ENCODE measurements around the gene PTPRT.

The PTPRT gene

DNA sequence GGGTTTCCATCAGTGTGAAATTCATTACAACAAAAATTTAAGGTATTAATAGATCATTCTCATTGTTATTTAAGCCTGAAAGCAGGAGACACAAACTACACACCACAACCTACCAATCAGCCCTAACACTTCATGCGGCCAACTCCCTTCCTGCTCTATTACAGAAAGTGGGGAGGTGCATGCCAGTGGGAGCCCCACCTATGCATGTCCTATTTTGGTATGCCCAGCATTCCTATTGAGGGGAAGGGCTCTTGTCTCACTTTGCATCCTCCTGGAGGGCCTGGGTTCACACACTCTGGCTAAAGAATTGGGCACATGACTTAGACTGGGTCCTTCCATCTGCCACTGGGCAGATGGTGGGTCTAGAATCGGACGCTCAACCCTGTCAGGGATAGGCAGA is 450.0 kb downstream of the PTPRT start:
- Histone ChIP-seq H3K4me3 (ENCODE audit: low read depth in 1 of 2, low read length in 2 of 2) (no peak overlapping the region), H3K27me3 (ENCODE audit: control insufficient read depth in 1 of 2, insufficient read depth in 2 of 2, low read length in 2 of 2) (no peaks in the 10 kb centered on the region), H3K27ac (ENCODE audit: low read depth, low read length) (no peak overlapping the region), H3K9me3 (ENCODE audit: control insufficient read depth in 1 of 2, low read length in 2 of 2) (no peaks in the 10 kb centered on the region), H3K9ac (ENCODE audit: low read depth in 1 of 2, low read length in 2 of 2) (no peak overlapping the region), H3K4me1 (ENCODE audit: control insufficient read depth in 1 of 2, insufficient read depth in 2 of 2, low read length in 2 of 2) (peaks cover 0 to 3% of the 10 kb centered on the region in 2 donors), H3K36me3 (ENCODE audit: control insufficient read depth in 1 of 2, insufficient read depth in 2 of 2, low read length in 2 of 2) (no peaks in the 10 kb centered on the region)

DNA sequence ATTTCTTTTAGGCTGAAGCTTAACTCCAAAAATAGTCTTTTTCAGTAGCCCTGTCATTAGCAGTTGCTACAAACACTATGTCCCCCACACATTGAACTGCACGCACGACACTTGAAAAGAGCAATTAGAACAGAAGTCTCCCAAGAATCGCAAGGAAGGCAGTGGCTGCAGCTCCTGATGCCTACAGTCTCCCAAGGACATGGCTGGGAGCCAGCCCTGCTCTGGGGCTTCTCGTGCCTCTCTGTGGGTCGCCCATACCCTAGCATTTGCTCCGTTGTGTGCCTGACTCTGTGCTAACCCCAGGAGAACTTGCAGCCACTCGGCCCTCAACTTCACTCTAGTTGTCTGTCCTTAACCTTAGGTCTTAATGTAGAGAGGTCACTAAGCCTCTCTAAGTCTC is 454.2 kb downstream of the PTPRT start:
- H3K27me3 ChIP-seq (ENCODE audit: control insufficient read depth in 1 of 2, insufficient read depth in 2 of 2, low read length in 2 of 2), result no peaks in the 10 kb centered on the region
- H3K27ac ChIP-seq (ENCODE audit: low read depth, low read length), result no peak overlapping the region
- H3K36me3 ChIP-seq (ENCODE audit: control insufficient read depth in 1 of 2, insufficient read depth in 2 of 2, low read length in 2 of 2), result no peaks in the 10 kb centered on the region
- H3K9ac ChIP-seq (ENCODE audit: low read depth in 1 of 2, low read length in 2 of 2), result no peak overlapping the region
- H3K4me1 ChIP-seq (ENCODE audit: control insufficient read depth in 1 of 2, insufficient read depth in 2 of 2, low read length in 2 of 2), result peaks cover 0 to 3% of the 10 kb centered on the region in 2 donors
- no peak overlapping the region for H3K4me3 ChIP-seq (ENCODE audit: low read depth in 1 of 2, low read length in 2 of 2)
- no peaks in the 10 kb centered on the region for H3K9me3 ChIP-seq (ENCODE audit: control insufficient read depth in 1 of 2, low read length in 2 of 2)

- Histone ChIP-seq H3K9ac (ENCODE audit: low read depth in 1 of 2, low read length in 2 of 2) (no peak overlapping the region), H3K27ac (ENCODE audit: low read depth, low read length) (no peak overlapping the region), H3K27me3 (ENCODE audit: control insufficient read depth in 1 of 2, insufficient read depth in 2 of 2, low read length in 2 of 2) (no peaks in the 10 kb centered on the region)
Measured at GRCh38 chr20:42734660-42735368, 454.9 kb downstream of the PTPRT start.

DNA sequence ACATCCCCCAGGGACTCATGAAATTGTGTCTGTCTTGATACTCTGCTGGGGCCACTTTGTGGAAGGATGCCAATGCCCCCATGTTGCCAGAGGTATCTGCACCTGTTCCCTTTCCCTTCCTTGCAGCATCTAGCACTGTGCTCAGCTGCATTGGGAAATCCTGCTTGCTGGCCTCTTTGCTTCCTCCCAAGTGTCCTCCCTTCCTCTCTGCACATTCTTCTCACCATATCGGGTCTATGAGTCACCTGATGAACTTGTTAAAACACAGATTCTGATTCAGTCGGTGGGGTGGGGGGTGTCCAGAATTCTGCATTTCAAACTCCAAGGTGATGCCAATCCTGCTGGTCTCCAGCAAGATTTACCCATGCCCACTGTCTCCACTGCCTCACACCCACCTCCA is 467.8 kb downstream of the PTPRT start:
- peaks cover 0 to 3% of the 10 kb centered on the region in 2 donors for H3K27me3 ChIP-seq (ENCODE audit: control insufficient read depth in 1 of 2, insufficient read depth in 2 of 2, low read length in 2 of 2)
- no peaks in the 10 kb centered on the region for H3K36me3 ChIP-seq (ENCODE audit: control insufficient read depth in 1 of 2, insufficient read depth in 2 of 2, low read length in 2 of 2)
- no peaks in the 10 kb centered on the region for H3K9me3 ChIP-seq (ENCODE audit: control insufficient read depth in 1 of 2, low read length in 2 of 2)
- H3K27ac ChIP-seq (ENCODE audit: low read depth, low read length), result no peak overlapping the region
- H3K9ac ChIP-seq (ENCODE audit: low read depth in 1 of 2, low read length in 2 of 2), result no peak overlapping the region
- no peak overlapping the region for H3K4me3 ChIP-seq (ENCODE audit: low read depth in 1 of 2, low read length in 2 of 2)
- no peaks in the 10 kb centered on the region for H3K4me1 ChIP-seq (ENCODE audit: control insufficient read depth in 1 of 2, insufficient read depth in 2 of 2, low read length in 2 of 2)

More at GRCh38 chr20:42734660-42735368, 454.9 kb downstream of the PTPRT start:
- Histone ChIP-seq H3K36me3 (ENCODE audit: control insufficient read depth in 1 of 2, insufficient read depth in 2 of 2, low read length in 2 of 2) (no peaks in the 10 kb centered on the region), H3K9me3 (ENCODE audit: control insufficient read depth in 1 of 2, low read length in 2 of 2) (no peaks in the 10 kb centered on the region), H3K4me1 (ENCODE audit: control insufficient read depth in 1 of 2, insufficient read depth in 2 of 2, low read length in 2 of 2) (peaks cover 0 to 3% of the 10 kb centered on the region in 2 donors), H3K4me3 (ENCODE audit: low read depth in 1 of 2, low read length in 2 of 2) (no peak overlapping the region)

DNA sequence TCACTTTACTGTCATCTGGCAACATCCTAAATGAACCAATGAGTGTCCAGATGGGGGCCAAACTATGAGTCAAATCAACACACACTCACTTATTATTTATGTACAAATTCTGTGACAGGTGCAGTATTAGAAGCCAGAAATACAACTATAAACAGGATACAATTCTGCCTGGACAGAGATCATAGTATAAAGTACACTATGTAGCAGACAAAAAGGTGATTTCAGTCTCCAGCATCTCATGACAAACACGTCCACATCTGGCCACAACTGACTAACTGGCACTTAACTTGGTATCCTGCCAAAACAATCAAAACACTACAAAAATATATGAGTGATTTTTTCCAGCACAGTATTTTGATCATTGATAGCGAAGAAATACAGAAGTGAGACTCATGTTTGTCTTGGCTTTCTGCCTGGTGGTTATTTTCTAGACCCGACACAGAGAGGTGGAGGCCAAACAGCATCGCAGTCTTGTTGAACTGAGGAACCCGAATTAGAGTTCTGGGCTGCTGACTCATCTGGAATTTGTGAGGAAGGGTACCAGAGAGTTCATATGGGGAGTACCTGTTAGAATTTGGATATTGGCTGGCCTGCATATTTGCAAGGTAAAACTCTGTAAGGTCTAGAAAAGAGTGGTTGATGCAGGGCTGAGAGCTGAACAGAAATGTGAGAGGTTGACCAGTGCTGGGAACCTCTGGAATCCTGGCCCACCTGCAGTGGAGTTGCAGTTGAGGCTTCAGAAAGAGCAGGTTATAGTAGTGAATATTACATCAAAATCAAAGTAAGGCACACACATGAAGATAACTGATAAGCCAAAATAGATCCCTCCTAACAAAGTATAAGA is 475.2 kb downstream of the PTPRT start:
- H3K27me3 ChIP-seq (ENCODE audit: control insufficient read depth in 1 of 2, insufficient read depth in 2 of 2, low read length in 2 of 2), result no peaks in the 10 kb centered on the region
- no peak overlapping the region for H3K4me3 ChIP-seq (ENCODE audit: low read depth in 1 of 2, low read length in 2 of 2)
- no peaks in the 10 kb centered on the region for H3K36me3 ChIP-seq (ENCODE audit: control insufficient read depth in 1 of 2, insufficient read depth in 2 of 2, low read length in 2 of 2)
- no peak overlapping the region for H3K9ac ChIP-seq (ENCODE audit: low read depth in 1 of 2, low read length in 2 of 2)
- H3K27ac ChIP-seq (ENCODE audit: low read depth, low read length), result no peak overlapping the region
- H3K9me3 ChIP-seq (ENCODE audit: control insufficient read depth in 1 of 2, low read length in 2 of 2), result peaks cover 5 to 9% of the 10 kb centered on the region in 2 donors
- H3K4me1 ChIP-seq (ENCODE audit: control insufficient read depth in 1 of 2, insufficient read depth in 2 of 2, low read length in 2 of 2), result no peaks in the 10 kb centered on the region

DNA sequence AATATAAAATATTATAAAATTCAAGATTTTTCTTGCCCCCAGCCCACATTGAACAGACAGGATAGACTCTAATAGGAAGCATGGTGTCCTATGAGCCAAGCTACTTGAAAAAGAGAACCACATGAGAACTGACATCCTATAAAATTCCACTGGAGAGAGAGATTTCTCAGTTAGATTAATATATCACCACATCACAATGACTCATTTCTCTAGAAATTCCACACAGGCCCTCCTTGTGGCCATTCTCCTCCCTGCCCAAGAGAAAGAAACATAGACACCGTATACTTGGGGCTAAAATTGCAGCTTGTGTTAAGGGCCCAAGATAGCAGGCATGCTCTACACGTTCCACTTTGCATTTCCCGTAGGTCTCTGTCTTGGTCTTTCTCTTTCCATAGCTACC is 481.4 kb downstream of the PTPRT start:
- Histone ChIP-seq H3K4me3 (ENCODE audit: low read depth in 1 of 2, low read length in 2 of 2) (no peak overlapping the region), H3K36me3 (ENCODE audit: control insufficient read depth in 1 of 2, insufficient read depth in 2 of 2, low read length in 2 of 2) (no peaks in the 10 kb centered on the region), H3K4me1 (ENCODE audit: control insufficient read depth in 1 of 2, insufficient read depth in 2 of 2, low read length in 2 of 2) (peaks cover 0 to 5% of the 10 kb centered on the region in 2 donors), H3K9me3 (ENCODE audit: control insufficient read depth in 1 of 2, low read length in 2 of 2) (peaks cover 8 to 9% of the 10 kb centered on the region in 2 donors), H3K27me3 (ENCODE audit: control insufficient read depth in 1 of 2, insufficient read depth in 2 of 2, low read length in 2 of 2) (no peaks in the 10 kb centered on the region), H3K27ac (ENCODE audit: low read depth, low read length) (no peak overlapping the region), H3K9ac (ENCODE audit: low read depth in 1 of 2, low read length in 2 of 2) (no peak overlapping the region)

GRCh38 chr20:42706759-42707158 is 482.9 kb downstream of the PTPRT start:
- no peaks in the 10 kb centered on the region for H3K36me3 ChIP-seq (ENCODE audit: control insufficient read depth in 1 of 2, insufficient read depth in 2 of 2, low read length in 2 of 2)

GRCh38 chr20:42705550-42705949 is 484.2 kb downstream of the PTPRT start:
- peaks cover 9% of the 10 kb centered on the region in 2 donors for H3K9me3 ChIP-seq (ENCODE audit: control insufficient read depth in 1 of 2, low read length in 2 of 2)
- H3K36me3 ChIP-seq (ENCODE audit: control insufficient read depth in 1 of 2, insufficient read depth in 2 of 2, low read length in 2 of 2), result no peaks in the 10 kb centered on the region
- H3K4me3 ChIP-seq (ENCODE audit: low read depth in 1 of 2, low read length in 2 of 2), result no peak overlapping the region
- no peak overlapping the region for H3K9ac ChIP-seq (ENCODE audit: low read depth in 1 of 2, low read length in 2 of 2)
- no peaks in the 10 kb centered on the region for H3K27me3 ChIP-seq (ENCODE audit: control insufficient read depth in 1 of 2, insufficient read depth in 2 of 2, low read length in 2 of 2)
- peaks cover 0 to 12% of the 10 kb centered on the region in 2 donors for H3K4me1 ChIP-seq (ENCODE audit: control insufficient read depth in 1 of 2, insufficient read depth in 2 of 2, low read length in 2 of 2)
- H3K27ac ChIP-seq (ENCODE audit: low read depth, low read length), result no peak overlapping the region

More at GRCh38 chr20:42706759-42707158, 482.9 kb downstream of the PTPRT start:
- Histone ChIP-seq H3K9me3 (ENCODE audit: control insufficient read depth in 1 of 2, low read length in 2 of 2) (peaks cover 9 to 12% of the 10 kb centered on the region in 2 donors), H3K27me3 (ENCODE audit: control insufficient read depth in 1 of 2, insufficient read depth in 2 of 2, low read length in 2 of 2) (no peaks in the 10 kb centered on the region), H3K4me3 (ENCODE audit: low read depth in 1 of 2, low read length in 2 of 2) (no peak overlapping the region), H3K27ac (ENCODE audit: low read depth, low read length) (no peak overlapping the region), H3K9ac (ENCODE audit: low read depth in 1 of 2, low read length in 2 of 2) (no peak overlapping the region), H3K4me1 (ENCODE audit: control insufficient read depth in 1 of 2, insufficient read depth in 2 of 2, low read length in 2 of 2) (peaks cover 0 to 12% of the 10 kb centered on the region in 2 donors)

DNA sequence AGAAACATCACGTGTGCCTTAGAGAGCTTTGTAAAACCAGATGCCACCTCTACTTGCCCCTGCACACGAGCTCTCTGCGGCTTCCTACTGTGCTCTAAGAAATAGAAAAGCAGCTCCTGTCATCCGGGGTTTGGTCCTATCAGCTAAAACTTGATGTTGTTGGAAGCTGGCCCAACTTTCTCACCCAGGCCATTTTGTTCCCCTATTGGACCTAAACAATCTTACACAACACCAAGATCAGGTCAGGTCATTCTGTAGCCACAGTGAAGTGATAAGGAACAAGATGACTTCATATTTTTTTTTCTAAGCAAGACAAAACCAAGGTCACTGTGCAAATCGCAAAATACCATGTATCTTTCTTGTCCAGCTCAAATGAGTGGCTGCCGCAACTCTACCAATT is 486.0 kb downstream of the PTPRT start:
- Histone ChIP-seq H3K27ac (ENCODE audit: low read depth, low read length) (no peak overlapping the region), H3K27me3 (ENCODE audit: control insufficient read depth in 1 of 2, insufficient read depth in 2 of 2, low read length in 2 of 2) (no peaks in the 10 kb centered on the region), H3K4me1 (ENCODE audit: control insufficient read depth in 1 of 2, insufficient read depth in 2 of 2, low read length in 2 of 2) (peaks cover 0 to 12% of the 10 kb centered on the region in 2 donors), H3K9ac (ENCODE audit: low read depth in 1 of 2, low read length in 2 of 2) (no peak overlapping the region), H3K4me3 (ENCODE audit: low read depth in 1 of 2, low read length in 2 of 2) (no peak overlapping the region), H3K9me3 (ENCODE audit: control insufficient read depth in 1 of 2, low read length in 2 of 2) (peaks cover 3 to 4% of the 10 kb centered on the region in 2 donors), H3K36me3 (ENCODE audit: control insufficient read depth in 1 of 2, insufficient read depth in 2 of 2, low read length in 2 of 2) (no peaks in the 10 kb centered on the region)

GRCh38 chr20:42701948-42702347 is 487.8 kb downstream of the PTPRT start:
- H3K9ac ChIP-seq (ENCODE audit: low read depth in 1 of 2, low read length in 2 of 2), result no peak overlapping the region
- H3K9me3 ChIP-seq (ENCODE audit: control insufficient read depth in 1 of 2, low read length in 2 of 2), result peaks cover 3 to 4% of the 10 kb centered on the region in 2 donors
- H3K36me3 ChIP-seq (ENCODE audit: control insufficient read depth in 1 of 2, insufficient read depth in 2 of 2, low read length in 2 of 2), result no peaks in the 10 kb centered on the region
- H3K27me3 ChIP-seq (ENCODE audit: control insufficient read depth in 1 of 2, insufficient read depth in 2 of 2, low read length in 2 of 2), result no peaks in the 10 kb centered on the region
- peaks cover 0 to 12% of the 10 kb centered on the region in 2 donors for H3K4me1 ChIP-seq (ENCODE audit: control insufficient read depth in 1 of 2, insufficient read depth in 2 of 2, low read length in 2 of 2)
- H3K4me3 ChIP-seq (ENCODE audit: low read depth in 1 of 2, low read length in 2 of 2), result no peak overlapping the region
- no peak overlapping the region for H3K27ac ChIP-seq (ENCODE audit: low read depth, low read length)

Measured in duodenal mucosa (tissue), 2 donors.